Measurements from ENCODE around the gene KCTD20.

The KCTD20 gene

GRCh38 chr6:36442671-36443470 lies at the start of gene KCTD20, which contains the start of gene PXT1 (continued):
- TF ChIP-seq ZNF529 (tag by site-specific recombination; IDR thresholded peaks at IDR 0.05; ENCODE audit: insufficient replicate concordance) (no peak), ZEB2 (tag by site-specific recombination; IDR thresholded peaks at IDR 0.05) (peak; percentile 76), IKZF3 (tag by site-specific recombination; IDR thresholded peaks at IDR 0.05) (peak; percentile 57; the same call in 1 of the 2 replicates), ZNF433 (tag by site-specific recombination; IDR thresholded peaks at IDR 0.05; ENCODE audit: low read depth) (no peak), GLIS1 (tag by site-specific recombination; IDR thresholded peaks at IDR 0.05) (peak; percentile 21; the same call in 1 of the 2 replicates), ZBTB1 (tag by site-specific recombination; IDR thresholded peaks at IDR 0.05) (no peak), ZNF76 (tag by site-specific recombination; IDR thresholded peaks at IDR 0.05; ENCODE audit: borderline replicate concordance, low read depth) (peak; percentile 92), SP2 (tag by site-specific recombination; IDR thresholded peaks at IDR 0.05) (peak; percentile 35)
- TF ChIP-seq, protein P1, sequence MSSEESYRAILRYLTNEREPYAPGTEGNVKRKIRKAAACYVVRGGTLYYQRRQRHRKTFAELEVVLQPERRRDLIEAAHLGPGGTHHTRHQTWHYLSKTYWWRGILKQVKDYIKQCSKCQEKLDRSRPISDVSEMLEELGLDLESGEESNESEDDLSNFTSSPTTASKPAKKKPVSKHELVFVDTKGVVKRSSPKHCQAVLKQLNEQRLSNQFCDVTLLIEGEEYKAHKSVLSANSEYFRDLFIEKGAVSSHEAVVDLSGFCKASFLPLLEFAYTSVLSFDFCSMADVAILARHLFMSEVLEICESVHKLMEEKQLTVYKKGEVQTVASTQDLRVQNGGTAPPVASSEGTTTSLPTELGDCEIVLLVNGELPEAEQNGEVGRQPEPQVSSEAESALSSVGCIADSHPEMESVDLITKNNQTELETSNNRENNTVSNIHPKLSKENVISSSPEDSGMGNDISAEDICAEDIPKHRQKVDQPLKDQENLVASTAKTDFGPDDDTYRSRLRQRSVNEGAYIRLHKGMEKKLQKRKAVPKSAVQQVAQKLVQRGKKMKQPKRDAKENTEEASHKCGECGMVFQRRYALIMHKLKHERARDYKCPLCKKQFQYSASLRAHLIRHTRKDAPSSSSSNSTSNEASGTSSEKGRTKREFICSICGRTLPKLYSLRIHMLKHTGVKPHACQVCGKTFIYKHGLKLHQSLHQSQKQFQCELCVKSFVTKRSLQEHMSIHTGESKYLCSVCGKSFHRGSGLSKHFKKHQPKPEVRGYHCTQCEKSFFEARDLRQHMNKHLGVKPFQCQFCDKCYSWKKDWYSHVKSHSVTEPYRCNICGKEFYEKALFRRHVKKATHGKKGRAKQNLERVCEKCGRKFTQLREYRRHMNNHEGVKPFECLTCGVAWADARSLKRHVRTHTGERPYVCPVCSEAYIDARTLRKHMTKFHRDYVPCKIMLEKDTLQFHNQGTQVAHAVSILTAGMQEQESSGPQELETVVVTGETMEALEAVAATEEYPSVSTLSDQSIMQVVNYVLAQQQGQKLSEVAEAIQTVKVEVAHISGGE (tag by site-specific recombination; conservative IDR thresholded peaks at IDR 0.05; ENCODE audit: low read depth) = peak; percentile 88

DNA sequence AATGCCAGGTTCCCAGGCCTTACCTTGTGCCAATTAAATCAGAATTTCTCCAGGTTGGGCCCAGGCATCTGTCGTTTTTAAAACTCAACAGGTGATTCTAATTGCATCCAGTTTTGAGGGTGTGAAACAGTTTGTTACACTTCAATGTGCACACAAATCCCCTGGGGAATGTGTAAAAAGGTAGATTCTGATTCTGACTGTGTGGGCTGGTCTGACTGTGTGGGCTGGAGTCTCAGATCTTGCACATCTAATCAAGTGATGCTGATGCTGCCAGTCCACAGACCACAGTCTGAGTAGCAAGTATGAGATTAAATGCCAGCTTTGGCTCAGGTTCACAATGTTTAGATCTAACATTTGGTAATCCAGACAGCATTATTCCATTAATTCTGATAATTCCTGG lies 42.8 kb upstream of the KCTD20 start:
- ChIA-PET CTCF (no interaction called here), POLR2A (no interaction called here)
- no peak overlapping the region for H3K4me3 ChIP-seq (ENCODE audit: low read depth, low read length)
- H3K4me1 ChIP-seq (ENCODE audit: control insufficient read depth, insufficient read depth, low read length) = no peaks in the 10 kb centered on the region
- H3K36me3 ChIP-seq (ENCODE audit: control insufficient read depth in 2 of 2, insufficient read depth in 1 of 2, low read length in 2 of 2) = no peaks in the 10 kb centered on the region
- no peak overlapping the region for H3K27ac ChIP-seq (ENCODE audit: extremely low read depth, low read depth, low read length)
- TF ChIP-seq SCRT2 (tag by site-specific recombination; IDR thresholded peaks at IDR 0.05) (peak; percentile 47), EGR2 (tag by site-specific recombination; IDR thresholded peaks at IDR 0.05; ENCODE audit: low read depth) (0 out of 2 replicates have a peak, but pooled peaks have one; percentile 18), KLF10 (tag by site-specific recombination; IDR thresholded peaks at IDR 0.05) (no peak)
- H3K9me3 ChIP-seq (ENCODE audit: control insufficient read depth, insufficient read depth, low read depth, low read length) = no peaks in the 10 kb centered on the region

- no peaks in the 10 kb centered on the region for H3K4me1 ChIP-seq (ENCODE audit: control insufficient read depth, insufficient read depth, low read length)
- H3K36me3 ChIP-seq (ENCODE audit: control insufficient read depth in 2 of 2, insufficient read depth in 1 of 2, low read length in 2 of 2) = no peaks in the 10 kb centered on the region
- no peak overlapping the region for H3K27ac ChIP-seq (ENCODE audit: extremely low read depth, low read depth, low read length)
- POLR2A ChIA-PET = interaction anchor here (0.6 kb wide), 1 partner anchor 278 kb away, joined by 3 read pairs; no protein-coding TSS in a partner anchor
- H3K9me3 ChIP-seq (ENCODE audit: control insufficient read depth, insufficient read depth, low read depth, low read length) = no peaks in the 10 kb centered on the region
- CTCF ChIA-PET = interaction anchor here (1.1 kb wide), 1 partner anchor 59 kb away, joined by 3 read pairs; no protein-coding TSS in a partner anchor
- no peak overlapping the region for H3K4me3 ChIP-seq (ENCODE audit: low read depth, low read length)
- TF ChIP-seq, protein P2, sequence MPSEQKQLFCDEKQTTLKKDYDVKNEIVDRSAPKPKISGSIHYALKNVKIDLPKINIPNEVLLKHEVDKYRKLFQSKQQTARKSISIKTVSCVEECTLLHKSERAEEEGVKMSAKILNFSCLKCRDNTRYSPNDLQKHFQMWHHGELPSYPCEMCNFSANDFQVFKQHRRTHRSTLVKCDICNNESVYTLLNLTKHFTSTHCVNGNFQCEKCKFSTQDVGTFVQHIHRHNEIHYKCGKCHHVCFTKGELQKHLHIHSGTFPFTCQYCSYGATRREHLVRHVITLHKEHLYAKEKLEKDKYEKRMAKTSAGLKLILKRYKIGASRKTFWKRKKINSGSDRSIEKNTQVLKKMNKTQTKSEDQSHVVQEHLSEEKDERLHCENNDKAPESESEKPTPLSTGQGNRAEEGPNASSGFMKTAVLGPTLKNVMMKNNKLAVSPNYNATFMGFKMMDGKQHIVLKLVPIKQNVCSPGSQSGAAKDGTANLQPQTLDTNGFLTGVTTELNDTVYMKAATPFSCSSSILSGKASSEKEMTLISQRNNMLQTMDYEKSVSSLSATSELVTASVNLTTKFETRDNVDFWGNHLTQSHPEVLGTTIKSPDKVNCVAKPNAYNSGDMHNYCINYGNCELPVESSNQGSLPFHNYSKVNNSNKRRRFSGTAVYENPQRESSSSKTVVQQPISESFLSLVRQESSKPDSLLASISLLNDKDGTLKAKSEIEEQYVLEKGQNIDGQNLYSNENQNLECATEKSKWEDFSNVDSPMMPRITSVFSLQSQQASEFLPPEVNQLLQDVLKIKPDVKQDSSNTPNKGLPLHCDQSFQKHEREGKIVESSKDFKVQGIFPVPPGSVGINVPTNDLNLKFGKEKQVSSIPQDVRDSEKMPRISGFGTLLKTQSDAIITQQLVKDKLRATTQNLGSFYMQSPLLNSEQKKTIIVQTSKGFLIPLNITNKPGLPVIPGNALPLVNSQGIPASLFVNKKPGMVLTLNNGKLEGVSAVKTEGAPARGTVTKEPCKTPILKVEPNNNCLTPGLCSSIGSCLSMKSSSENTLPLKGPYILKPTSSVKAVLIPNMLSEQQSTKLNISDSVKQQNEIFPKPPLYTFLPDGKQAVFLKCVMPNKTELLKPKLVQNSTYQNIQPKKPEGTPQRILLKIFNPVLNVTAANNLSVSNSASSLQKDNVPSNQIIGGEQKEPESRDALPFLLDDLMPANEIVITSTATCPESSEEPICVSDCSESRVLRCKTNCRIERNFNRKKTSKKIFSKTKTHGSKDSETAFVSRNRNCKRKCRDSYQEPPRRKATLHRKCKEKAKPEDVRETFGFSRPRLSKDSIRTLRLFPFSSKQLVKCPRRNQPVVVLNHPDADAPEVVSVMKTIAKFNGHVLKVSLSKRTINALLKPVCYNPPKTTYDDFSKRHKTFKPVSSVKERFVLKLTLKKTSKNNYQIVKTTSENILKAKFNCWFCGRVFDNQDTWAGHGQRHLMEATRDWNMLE (tag by site-specific recombination; conservative IDR thresholded peaks at IDR 0.05; ENCODE audit: low read depth) = no peak
- TF ChIP-seq ELK4 (IDR thresholded peaks at IDR 0.05; ENCODE audit: borderline replicate concordance, low read depth, low read length) (no peak), PBX3 (CRISPR knock-in tag; IDR thresholded peaks at IDR 0.05) (no peak), ZNF26 (tag by site-specific recombination; IDR thresholded peaks at IDR 0.05) (no peak), ZNF274 (IDR thresholded peaks at IDR 0.05; ENCODE audit: low read length) (no peak), ZNF274 (tag by site-specific recombination; IDR thresholded peaks at IDR 0.05; ENCODE audit: borderline replicate concordance) (no peak), ZNF501 (tag by site-specific recombination; IDR thresholded peaks at IDR 0.05) (no peak), YY1 (tag by site-specific recombination; IDR thresholded peaks at IDR 0.05) (no peak)
Observed at GRCh38 chr6:36402481-36402880, 40.3 kb upstream of the KCTD20 start.
